ENCODE measurements around the gene C16orf74.

Gene C16orf74

GRCh38 chr16:85689950-85690320 lies 61.0 kb downstream of the C16orf74 start:
- DNase-seq: no peak

GRCh38 chr16:85689285-85689949 lies 61.5 kb downstream of the C16orf74 start:
- DNase-seq: no peak

GRCh38 chr16:85688586-85689284 lies 62.2 kb downstream of the C16orf74 start, which contains the start of gene GINS2:
TSS of gene GINS2 (minus strand) at chr16:85688954. CDS start at chr16:85688898, 56 bp downstream.
- DNase-seq: peak; percentile 91 to 96 (median 94)

GRCh38 chr16:85687651-85688471 lies 63.0 kb downstream of the C16orf74 start:
- DNase-seq: no peak

GRCh38 chr16:85686912-85687591 lies 63.8 kb downstream of the C16orf74 start:
- no peak for DNase-seq

GRCh38 chr16:85685251-85685650 lies 65.6 kb downstream of the C16orf74 start:
- no peak for DNase-seq

GRCh38 chr16:85683363-85683762 lies 67.5 kb downstream of the C16orf74 start:
- no peak for DNase-seq

GRCh38 chr16:85682516-85682915 lies 68.4 kb downstream of the C16orf74 start:
- no peak for DNase-seq

GRCh38 chr16:85681255-85681654 lies 69.6 kb downstream of the C16orf74 start:
- no peak for DNase-seq

- DNase-seq: no peak
Measured at GRCh38 chr16:85680352-85680944, 70.4 kb downstream of the C16orf74 start.

- DNase-seq: no peak
Measured at GRCh38 chr16:85679870-85680269, 71.0 kb downstream of the C16orf74 start.

GRCh38 chr16:85678821-85679220 lies 72.1 kb downstream of the C16orf74 start:
- DNase-seq: no peak

- no peak for DNase-seq
Measured at GRCh38 chr16:85678016-85678415, 72.9 kb downstream of the C16orf74 start.

- DNase-seq: no peak
Measured at GRCh38 chr16:85677383-85677967, 73.4 kb downstream of the C16orf74 start.

GRCh38 chr16:85676466-85676865 lies 74.4 kb downstream of the C16orf74 start:
- DNase-seq: no peak

GRCh38 chr16:85675251-85675874 lies 75.5 kb downstream of the C16orf74 start:
- DNase-seq: peak; percentile 51 to 66 (median 55)

GRCh38 chr16:85674828-85675227 lies 76.1 kb downstream of the C16orf74 start:
- DNase-seq: no peak

- DNase-seq: no peak
Measured at GRCh38 chr16:85674418-85674755, 76.5 kb downstream of the C16orf74 start.

GRCh38 chr16:85673529-85674417 lies 77.1 kb downstream of the C16orf74 start:
- no peak for DNase-seq

GRCh38 chr16:85670840-85671239 lies 80.1 kb downstream of the C16orf74 start:
- no peak for DNase-seq

Data from suppressor macrophage (primary cell).